Measurements from ENCODE around the gene MAML3.

DNA sequence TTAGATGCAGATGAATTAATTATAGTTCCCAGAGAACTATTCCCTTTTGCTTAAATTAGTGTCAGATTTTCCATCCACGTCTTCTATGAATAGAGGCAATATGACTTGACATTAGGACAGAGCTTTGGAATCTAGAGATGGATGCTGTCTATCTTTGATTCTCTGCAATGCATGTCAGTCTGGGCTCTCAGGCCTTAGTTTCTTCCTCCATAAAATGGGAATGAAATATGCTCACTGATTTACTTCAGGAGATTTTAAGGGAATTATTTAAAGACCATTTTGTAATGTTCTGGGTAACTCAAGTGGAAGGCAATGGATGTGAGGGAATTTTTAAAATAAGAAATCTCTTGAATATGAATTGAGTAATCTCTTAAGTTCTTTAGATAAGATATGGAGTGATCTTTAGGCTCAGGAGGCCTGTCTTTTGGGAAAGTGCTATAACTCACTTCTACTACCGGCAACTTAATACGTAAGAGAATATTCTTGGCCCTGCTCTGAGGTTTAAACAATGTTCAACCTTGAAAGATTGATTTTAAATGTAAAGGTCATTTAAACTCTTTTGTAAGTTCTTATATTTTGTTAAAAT is 459.4 kb downstream of the MAML3 start:
- TF ChIP-seq, protein P1, sequence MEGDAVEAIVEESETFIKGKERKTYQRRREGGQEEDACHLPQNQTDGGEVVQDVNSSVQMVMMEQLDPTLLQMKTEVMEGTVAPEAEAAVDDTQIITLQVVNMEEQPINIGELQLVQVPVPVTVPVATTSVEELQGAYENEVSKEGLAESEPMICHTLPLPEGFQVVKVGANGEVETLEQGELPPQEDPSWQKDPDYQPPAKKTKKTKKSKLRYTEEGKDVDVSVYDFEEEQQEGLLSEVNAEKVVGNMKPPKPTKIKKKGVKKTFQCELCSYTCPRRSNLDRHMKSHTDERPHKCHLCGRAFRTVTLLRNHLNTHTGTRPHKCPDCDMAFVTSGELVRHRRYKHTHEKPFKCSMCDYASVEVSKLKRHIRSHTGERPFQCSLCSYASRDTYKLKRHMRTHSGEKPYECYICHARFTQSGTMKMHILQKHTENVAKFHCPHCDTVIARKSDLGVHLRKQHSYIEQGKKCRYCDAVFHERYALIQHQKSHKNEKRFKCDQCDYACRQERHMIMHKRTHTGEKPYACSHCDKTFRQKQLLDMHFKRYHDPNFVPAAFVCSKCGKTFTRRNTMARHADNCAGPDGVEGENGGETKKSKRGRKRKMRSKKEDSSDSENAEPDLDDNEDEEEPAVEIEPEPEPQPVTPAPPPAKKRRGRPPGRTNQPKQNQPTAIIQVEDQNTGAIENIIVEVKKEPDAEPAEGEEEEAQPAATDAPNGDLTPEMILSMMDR (IDR thresholded peaks at IDR 0.05) = no peak
- no peak for TF ChIP-seq POLR2A (IDR thresholded peaks at IDR 0.05)

All from uterus (tissue), 2 donors.